SH-SY5Y (cell line): Measurements from ENCODE around the gene ASB2.

Experiments used
- GATA2 ChIP-seq: IDR thresholded peaks from 2 replicates; pipeline ENCODE4 v1.6.1; 2011; ENCODE audit warnings: mild to moderate bottlenecking, low read depth, low read length
- GATA3 ChIP-seq: IDR thresholded peaks from 2 replicates; pipeline ENCODE4 v1.6.1; 2011; ENCODE audit warnings: low read depth, mild to moderate bottlenecking, low read length, moderate library complexity

ASB2 gene

GRCh38 chr14:93955850-93956481, 20.4 kb downstream of the ASB2 start:
- TF ChIP-seq GATA2 (no peak), GATA3 (no peak)

DNA sequence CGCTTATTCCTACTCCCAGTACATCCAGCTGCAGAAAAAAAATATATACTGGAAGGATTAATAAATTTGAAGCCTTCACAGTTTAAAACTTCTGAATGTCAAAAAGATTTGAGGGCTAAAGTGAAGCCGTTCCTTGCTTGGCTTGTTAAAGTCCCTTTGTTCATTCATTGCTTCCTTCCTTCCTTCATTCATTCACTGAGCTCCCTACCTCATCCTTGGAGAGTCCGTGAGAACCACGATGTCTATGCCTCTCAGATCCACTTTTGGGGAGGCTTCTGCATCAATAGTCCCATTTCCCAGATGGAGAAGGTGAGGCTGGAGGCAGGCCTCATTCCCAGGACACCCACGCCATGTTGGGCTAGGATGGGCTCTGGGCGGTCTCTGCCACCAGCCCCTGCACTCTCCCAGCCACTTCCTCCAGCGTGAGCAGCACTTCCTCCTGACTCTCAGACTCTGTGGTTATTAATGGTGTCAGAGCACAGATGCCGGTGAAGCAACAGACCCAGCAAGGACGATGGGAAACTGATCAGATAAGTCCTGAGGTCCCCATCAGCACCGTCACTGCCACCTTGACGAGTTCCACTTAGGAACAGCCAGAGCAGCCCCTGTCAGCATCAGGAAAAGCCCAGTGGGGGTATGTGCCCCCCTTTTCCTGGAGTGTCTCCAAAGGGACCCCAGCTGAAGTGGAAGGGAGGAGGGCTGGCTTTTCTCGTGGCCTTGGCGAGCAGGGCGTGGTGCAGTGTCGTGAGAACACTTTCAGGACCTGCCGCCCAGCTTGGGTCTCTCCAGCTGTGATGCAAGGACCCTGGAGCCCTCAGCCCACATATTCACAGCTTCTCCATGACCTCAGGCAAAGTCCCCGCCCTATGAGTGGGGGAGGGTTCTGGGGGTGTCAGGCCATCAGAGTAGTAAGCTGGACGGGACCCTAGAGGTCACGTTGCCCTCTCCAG, 21.2 kb downstream of the ASB2 start:
- TF ChIP-seq GATA3, result no peak
- TF ChIP-seq GATA2, result no peak

GRCh38 chr14:93954516-93954830, 21.9 kb downstream of the ASB2 start:
- TF ChIP-seq GATA2 (no peak), GATA3 (no peak)

- TF ChIP-seq GATA3 (no peak), GATA2 (no peak)
These were observed 22.4 kb downstream of the ASB2 start for GRCh38 chr14:93953739-93954515.

DNA sequence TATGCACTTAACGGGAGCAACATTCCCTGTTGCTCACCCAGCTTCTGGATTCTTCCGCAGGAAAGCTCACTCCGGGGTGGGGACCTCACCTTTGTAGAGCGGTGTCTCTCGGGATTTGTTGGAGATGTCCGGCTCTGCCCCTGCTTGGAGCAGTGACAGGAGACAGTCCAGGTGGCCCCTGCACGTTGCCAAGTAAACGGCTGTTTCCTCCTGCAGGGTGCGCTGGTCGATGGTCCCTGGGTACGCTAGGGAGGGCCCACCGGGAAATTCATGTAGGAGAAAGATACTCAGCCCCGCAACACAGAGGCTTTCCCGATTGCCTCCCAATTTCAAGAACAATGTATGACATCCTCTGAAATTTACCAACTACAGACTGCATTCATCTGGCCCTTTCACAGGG, 23.1 kb downstream of the ASB2 start:
- TF ChIP-seq GATA3, result no peak
- TF ChIP-seq GATA2, result no peak

GRCh38 chr14:93952829-93953228, 23.5 kb downstream of the ASB2 start:
- TF ChIP-seq GATA2 (no peak), GATA3 (no peak)

- TF ChIP-seq GATA3 (no peak), GATA2 (no peak)
These were observed 24.5 kb downstream of the ASB2 start for GRCh38 chr14:93951635-93952540.

GRCh38 chr14:93950948-93951634, 25.3 kb downstream of the ASB2 start:
- TF ChIP-seq GATA3, result no peak
- TF ChIP-seq GATA2, result no peak

- TF ChIP-seq GATA2 (no peak), GATA3 (no peak)
These were observed 26.8 kb downstream of the ASB2 start for GRCh38 chr14:93949511-93950075.

DNA sequence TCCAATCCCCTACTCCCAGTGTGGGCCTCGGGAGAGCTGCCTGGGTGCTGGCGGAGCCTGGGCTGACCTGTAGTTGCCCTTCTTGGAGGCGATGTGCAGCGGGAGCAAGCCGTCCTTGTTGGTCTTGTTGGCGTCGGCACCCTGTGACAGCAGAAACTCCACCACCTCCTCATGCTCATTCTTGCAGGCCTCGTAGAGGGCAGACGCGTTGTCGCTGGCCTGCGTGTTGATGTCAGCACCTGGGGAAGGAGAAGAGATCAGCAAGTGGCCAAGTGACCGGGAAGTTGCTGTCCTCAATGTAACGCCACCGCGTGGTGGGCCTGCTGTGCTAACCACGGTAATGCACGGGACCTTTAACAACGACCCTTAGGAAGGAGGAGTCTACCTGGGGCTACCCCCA, 29.1 kb downstream of the ASB2 start:
- TF ChIP-seq GATA2 (no peak), GATA3 (no peak)

GRCh38 chr14:93946541-93947090, 29.8 kb downstream of the ASB2 start:
- no peak for TF ChIP-seq GATA3
- no peak for TF ChIP-seq GATA2

DNA sequence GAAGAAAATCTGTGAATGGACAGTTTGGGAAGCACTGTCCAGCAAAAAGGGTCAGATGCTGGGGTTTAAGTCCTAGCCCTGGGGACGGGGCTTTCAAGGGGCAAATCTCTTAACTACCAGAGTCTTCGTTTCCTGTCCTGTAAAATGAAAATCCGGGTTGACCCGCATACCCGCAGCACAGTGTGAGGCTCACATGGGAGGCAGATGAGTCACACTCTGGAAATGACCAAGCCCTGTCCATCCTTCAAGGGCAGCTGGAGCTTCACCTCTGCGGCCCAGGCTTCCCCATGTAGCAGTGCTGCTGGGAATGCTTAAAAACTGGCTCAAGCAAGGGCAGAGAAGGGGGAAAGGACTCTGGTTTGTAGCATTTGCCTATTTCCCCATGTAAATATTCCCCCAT, 30.3 kb downstream of the ASB2 start:
- TF ChIP-seq GATA3 (no peak), GATA2 (no peak)
